T-helper 17 cell (primary cell): Measurements from ENCODE around the gene CCR9. TPM values are rescaled to one million over a fixed set of nuclear protein-coding genes. Genes with fewer than 3 reads are reported as not detected.

ENCODE experiments used
- ATAC-seq: fragments of 150-1000 bp; cut with Tn5 transposase; 2 replicates; pipeline ENCODE4 v1.10.0; 2021; ENCODE audit warnings: mild to moderate bottlenecking, moderate library complexity
- DNase-seq, 3 donors: peaks; one replicate each; pipeline versions ENCODE4 v3.0.0 to v3.0.0-alpha.2; 2020 to 2021
- H3K9me3 ChIP-seq: one replicate; pipeline ENCODE4 v1.7.0; 2013; ENCODE audit warnings: low read length, mild to moderate bottlenecking; ENCODE audit not compliant: control insufficient read depth, poor library complexity, severe bottlenecking
- H3K27ac Mint-ChIP-seq: one replicate; pipeline ENCODE4 v1.8.0; 2022; ENCODE audit warnings: mild to moderate bottlenecking, moderate library complexity, mixed read lengths
- H3K27me3 Mint-ChIP-seq: one replicate; pipeline ENCODE4 v1.8.0; 2022; ENCODE audit warnings: mixed read lengths
- H3K36me3 Mint-ChIP-seq: one replicate; pipeline ENCODE4 v1.8.0; 2022; ENCODE audit warnings: low read depth, mixed read lengths
- H3K4me1 Mint-ChIP-seq: one replicate; pipeline ENCODE4 v1.8.0; 2022; ENCODE audit warnings: mild to moderate bottlenecking, mixed read lengths
- H3K4me3 Mint-ChIP-seq: one replicate; pipeline ENCODE4 v1.8.0; 2022; ENCODE audit warnings: mild to moderate bottlenecking, moderate library complexity, mixed read lengths
- total RNA-seq, 4 donors: library from RNA in 2 of 4; stranded (reverse) in 2 of 4; gene quantifications; one replicate each; pipeline ENCODE4 v1.2.3 and lab custom pipeline; 2022 to 2026

Gene CCR9
- total RNA-seq, 2 donors from 2014 or later = 4.0 to 4.7 TPM

DNA sequence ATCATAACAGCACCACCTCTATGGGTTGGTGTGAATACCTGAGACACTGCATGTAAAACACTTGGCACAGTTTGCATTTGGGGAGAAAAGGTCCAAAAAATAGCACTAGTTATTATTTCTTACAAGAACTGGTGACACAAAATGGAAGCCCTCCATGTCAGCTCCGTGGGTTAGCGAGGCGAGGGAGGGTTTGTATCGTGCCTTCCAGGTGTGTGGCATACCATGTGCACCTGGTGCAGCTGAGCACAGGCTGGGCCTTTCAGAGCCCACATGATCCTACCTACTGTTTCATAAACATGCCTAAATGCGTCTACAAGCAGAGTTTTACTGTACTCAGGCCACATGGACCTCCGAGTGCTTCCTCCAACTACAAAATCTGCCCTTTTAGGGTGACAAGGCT, 62.5 kb downstream of the CCR9 start:
- peaks cover 10% of the 10 kb centered on the region for H3K36me3 Mint-ChIP-seq
- no peak for DNase-seq
- H3K9me3 ChIP-seq = no peaks in the 10 kb centered on the region
- peaks cover 48% of the 10 kb centered on the region for H3K4me1 Mint-ChIP-seq
- peak overlapping the region; percentile 83 for H3K27ac Mint-ChIP-seq
- no peak overlapping the region for H3K4me3 Mint-ChIP-seq
- no peak for ATAC-seq
- H3K27me3 Mint-ChIP-seq = no peaks in the 10 kb centered on the region

DNA sequence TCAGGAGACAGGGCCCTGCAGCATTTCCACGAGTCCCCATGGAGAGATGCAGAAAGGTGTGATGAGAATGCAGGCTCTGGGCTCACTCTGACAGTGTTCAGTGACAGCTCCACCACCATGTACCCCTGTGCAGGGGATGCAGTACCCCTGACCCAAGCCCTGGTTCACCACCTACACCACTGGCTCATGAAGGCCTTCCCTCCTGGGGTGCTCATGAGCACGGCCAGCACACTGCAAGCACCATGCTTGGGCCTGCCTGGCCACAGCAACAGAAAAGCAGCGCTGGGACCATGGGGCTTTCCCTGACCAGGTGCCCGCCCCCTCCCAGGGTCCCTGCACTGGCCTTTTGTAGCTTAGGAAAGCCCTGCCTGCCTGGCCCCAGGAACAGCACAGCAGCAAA, 63.1 kb downstream of the CCR9 start:
- peak overlapping the region; percentile 33 for H3K4me3 Mint-ChIP-seq
- H3K9me3 ChIP-seq = no peaks in the 10 kb centered on the region
- peaks cover 46% of the 10 kb centered on the region for H3K4me1 Mint-ChIP-seq
- no peaks in the 10 kb centered on the region for H3K27me3 Mint-ChIP-seq
- ATAC-seq (no peak), DNase-seq (no peak)
- H3K36me3 Mint-ChIP-seq = peaks cover 10% of the 10 kb centered on the region
- peak overlapping the region; percentile 83 for H3K27ac Mint-ChIP-seq

DNA sequence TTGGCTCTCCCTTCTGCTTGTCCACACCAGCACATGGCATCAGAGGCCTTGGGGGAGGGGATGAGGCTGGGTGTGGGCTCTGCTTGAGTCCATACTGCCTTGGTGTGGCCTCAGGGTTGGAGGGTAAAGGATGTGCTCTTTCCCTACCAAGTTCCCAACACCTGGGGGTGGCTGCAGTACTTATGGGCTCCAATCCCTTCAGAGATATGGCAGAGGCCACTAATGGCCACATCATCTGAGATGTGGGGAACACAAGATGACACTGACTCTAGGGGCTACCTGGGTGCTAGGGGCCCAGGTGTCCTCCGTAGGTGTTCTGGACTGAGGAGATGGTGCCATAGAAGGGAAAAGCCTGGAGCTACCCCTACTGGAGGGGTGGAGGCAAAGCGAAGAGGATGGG, 63.8 kb downstream of the CCR9 start:
- Mint-ChIP-seq H3K36me3 (peaks cover 10% of the 10 kb centered on the region), H3K4me3 (no peak overlapping the region), H3K4me1 (peaks cover 40% of the 10 kb centered on the region), H3K27me3 (no peaks in the 10 kb centered on the region), H3K27ac (peak overlapping the region; percentile 83)
- ATAC-seq = no peak
- no peaks in the 10 kb centered on the region for H3K9me3 ChIP-seq
- DNase-seq = no peak

GRCh38 chr3:45950686-45951600, 64.6 kb downstream of the CCR9 start:
- Mint-ChIP-seq H3K27ac (peak overlapping the region; percentile 83), H3K4me1 (peaks cover 34% of the 10 kb centered on the region), H3K27me3 (no peaks in the 10 kb centered on the region), H3K4me3 (peak overlapping the region; percentile 31), H3K36me3 (peaks cover 10% of the 10 kb centered on the region)
- H3K9me3 ChIP-seq = no peaks in the 10 kb centered on the region
- DNase-seq = no peak
- peak; percentile 92 for ATAC-seq

DNA sequence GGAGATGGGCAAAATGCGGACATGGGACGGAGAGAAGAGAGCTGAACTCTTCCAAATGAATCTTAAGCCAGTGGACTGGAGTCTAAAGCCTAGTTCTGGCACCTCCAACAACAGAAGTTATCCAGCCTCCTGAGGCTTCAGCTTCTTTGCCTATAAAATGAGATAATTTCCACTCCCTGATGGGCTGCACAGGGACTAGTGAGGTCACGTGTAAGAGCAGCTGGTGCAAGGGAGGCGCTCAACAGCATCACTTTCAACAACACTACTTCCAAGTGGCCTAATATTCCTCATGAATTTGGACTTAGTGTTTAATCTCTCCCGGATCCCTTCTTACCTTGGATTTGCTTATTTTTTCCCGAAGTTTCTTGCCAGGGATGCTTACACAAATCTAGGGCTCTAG, 65.6 kb downstream of the CCR9 start:
- Mint-ChIP-seq H3K27me3 (no peaks in the 10 kb centered on the region), H3K36me3 (peaks cover 10% of the 10 kb centered on the region), H3K4me3 (peak overlapping the region; percentile 19), H3K4me1 (peaks cover 30% of the 10 kb centered on the region), H3K27ac (peak overlapping the region; percentile 83)
- no peaks in the 10 kb centered on the region for H3K9me3 ChIP-seq
- ATAC-seq (no peak), DNase-seq (no peak)

GRCh38 chr3:45952456-45952855, 66.1 kb downstream of the CCR9 start:
- peaks cover 30% of the 10 kb centered on the region for H3K4me1 Mint-ChIP-seq
- no peaks in the 10 kb centered on the region for H3K27me3 Mint-ChIP-seq
- no peaks in the 10 kb centered on the region for H3K9me3 ChIP-seq
- peak overlapping the region; percentile 83 for H3K27ac Mint-ChIP-seq
- no peak overlapping the region for H3K4me3 Mint-ChIP-seq
- no peak for DNase-seq
- no peak for ATAC-seq
- H3K36me3 Mint-ChIP-seq = peaks cover 10% of the 10 kb centered on the region

Other genes with a start within 250 kb of the CCR9 start
- gene SACM1L, start 197.1 kb upstream of the CCR9 start, total RNA-seq = 10 to 100 TPM; 61.0 to 62.5 TPM
- gene SLC6A20, start 90.0 kb upstream of the CCR9 start, total RNA-seq = under 1 TPM in 1 of 2 donors, not detected in 1; 0.23 TPM
- gene LZTFL1, start 44.4 kb upstream of the CCR9 start, total RNA-seq = 10 to 100 TPM; 13.0 to 18.1 TPM
- 1 to 10 TPM; 2.0 to 4.4 TPM for gene CXCR6, start 56.9 kb downstream of the CCR9 start, total RNA-seq
- gene FYCO1, start 109.3 kb downstream of the CCR9 start, total RNA-seq = 10 to 100 TPM; 27.3 to 32.6 TPM
- gene XCR1, start 140.9 kb downstream of the CCR9 start, total RNA-seq = under 1 TPM in 1 of 2 donors, not detected in 1; 0.08 TPM